HepG2 (cell line): ENCODE results near the gene TMEM255B.

Source experiments
- CHD2 ChIP-seq: IDR thresholded peaks from 2 replicates; pipeline ENCODE4 v1.6.1; 2011; ENCODE audit warnings: low read depth, low read length, improper control_type of control experiment
- KAT8 ChIP-seq: IDR thresholded peaks from 2 replicates; pipeline ENCODE4 v1.6.1; 2016; ENCODE audit warnings: missing genetic modification reagents, missing compliant biosample characterization
- PAWR ChIP-seq: sonication (generic); formaldehyde crosslinking; IDR thresholded peaks from 2 replicates; pipeline ENCODE4 v1.4.0; 2020; ENCODE audit warnings: missing genetic modification reagents, mild to moderate bottlenecking, borderline replicate concordance
- SP1 ChIP-seq, 2 experiments: fragments of 450-650 bp in 1 of 2; sonication (generic) in 1 of 2; formaldehyde crosslinking in 1 of 2; IDR thresholded peaks; 2 replicates each; pipeline versions ENCODE4 v1.4.0 to v1.6.1; 2016 to 2020; ENCODE audit warnings: missing genetic modification reagents in 1 of 2

DNA sequence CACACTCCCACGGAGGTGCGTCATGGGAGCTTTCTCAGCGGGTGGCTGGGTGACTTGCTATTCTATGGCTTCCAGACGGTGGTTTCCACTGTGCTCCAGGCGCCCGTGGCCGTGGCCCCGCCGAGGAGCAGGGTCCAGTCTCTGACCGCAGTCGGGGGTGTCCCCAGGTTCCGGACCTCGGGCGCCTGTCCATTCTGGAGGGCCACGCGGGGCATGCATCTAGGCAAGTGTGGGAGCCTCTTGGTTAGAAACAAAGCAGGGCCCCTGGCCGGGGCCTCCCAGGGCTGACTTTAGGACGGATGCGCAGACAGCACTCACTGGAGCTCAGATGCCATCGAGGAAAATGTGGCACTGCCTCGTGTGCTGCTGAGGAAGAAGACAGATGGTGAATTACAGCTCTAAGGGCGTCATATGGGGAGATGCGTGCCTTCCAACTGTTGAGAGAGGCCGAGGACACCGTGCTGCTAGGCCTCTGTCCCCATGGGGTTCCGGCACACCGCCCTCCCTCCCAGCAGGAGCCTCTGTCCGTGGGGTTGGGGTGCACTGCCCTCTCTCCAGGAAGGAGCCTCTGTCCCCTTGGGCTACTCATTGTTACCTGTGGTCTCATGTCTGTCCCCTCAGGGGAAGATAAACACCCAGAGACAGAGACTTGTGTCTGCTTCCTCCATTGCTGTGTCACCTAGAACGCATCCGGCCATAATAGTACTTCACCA lies 38.1 kb downstream of the TMEM255B start:
- TF ChIP-seq PAWR (CRISPR knock-in tag) = no peak
- no peak for TF ChIP-seq KAT8 (CRISPR knock-in tag)
- TF ChIP-seq CHD2 = no peak
- TF ChIP-seq SP1 (IDR thresholded peaks at IDR 0.05) = no peak
- TF ChIP-seq SP1 (CRISPR knock-in tag; IDR thresholded peaks at IDR 0.05) = no peak
